Neural progenitor cell (in vitro differentiated cells): Measurements from ENCODE around the gene ITFG1. TPM values are rescaled to one million over a fixed set of nuclear protein-coding genes. Genes with fewer than 3 reads are reported as not detected.

Experiments used
- DNase-seq: peaks from one replicate; pipeline ENCODE4 v3.0.0-alpha.2; 2016; ENCODE audit warnings: low spot score
- H2AFZ ChIP-seq: fragments of 200-600 bp; sonication (generic); replicated peaks from 2 replicates; pipeline ENCODE4 v1.6.1; 2016; ENCODE audit warnings: antibody characterized with exemption
- H3F3A ChIP-seq: fragments of 200-600 bp; sonication (generic); 2 replicates; pipeline ENCODE4 v1.6.1; 2016; ENCODE audit warnings: antibody characterized with exemption, low read depth
- H3K27ac ChIP-seq: fragments of 200-600 bp; sonication (generic); 2 replicates; pipeline ENCODE4 v1.5.1; 2016; ENCODE audit warnings: mild to moderate bottlenecking
- H3K27me3 ChIP-seq: fragments of 200-600 bp; sonication (generic); 2 replicates; pipeline ENCODE4 v1.6.1; 2016; ENCODE audit warnings: mild to moderate bottlenecking, moderate library complexity
- H3K36me3 ChIP-seq: fragments of 200-600 bp; sonication (generic); 2 replicates; pipeline ENCODE4 v1.5.1; 2016
- H3K4me1 ChIP-seq: fragments of 200-600 bp; sonication (generic); 2 replicates; pipeline ENCODE4 v1.6.1; 2016; ENCODE audit warnings: mixed run types
- H3K4me2 ChIP-seq: fragments of 200-600 bp; sonication (generic); 2 replicates; pipeline ENCODE4 v1.6.1; 2016
- H3K4me3 ChIP-seq: fragments of 200-600 bp; sonication (generic); 2 replicates; pipeline ENCODE4 v1.5.1; 2016
- H3K79me2 ChIP-seq: fragments of 200-600 bp; sonication (generic); 2 replicates; pipeline ENCODE4 v1.6.1; 2016; ENCODE audit warnings: low read depth
- H3K9ac ChIP-seq: fragments of 200-600 bp; sonication (generic); 2 replicates; pipeline ENCODE4 v1.6.1; 2016
- H3K9me3 ChIP-seq: fragments of 200-600 bp; sonication (generic); 2 replicates; pipeline ENCODE4 v1.5.1; 2016; ENCODE audit warnings: low read depth
- H4K20me1 ChIP-seq: fragments of 200-600 bp; sonication (generic); 2 replicates; pipeline ENCODE4 v1.6.1; 2016; ENCODE audit warnings: low read depth
- H3K27ac Mint-ChIP-seq: 3 replicates; pipeline ENCODE4 v1.8.0; 2021; ENCODE audit warnings: mixed read lengths
- H3K27me3 Mint-ChIP-seq: 2 replicates; pipeline ENCODE4 v1.8.0; 2022; ENCODE audit warnings: low read depth, mild to moderate bottlenecking, inconsistent platforms, moderate library complexity, mixed read lengths; ENCODE audit not compliant: insufficient read depth
- H3K36me3 Mint-ChIP-seq: 3 replicates; pipeline ENCODE4 v1.8.0; 2021; ENCODE audit warnings: mixed read lengths
- H3K4me1 Mint-ChIP-seq: 3 replicates; pipeline ENCODE4 v1.8.0; 2021; ENCODE audit warnings: mixed read lengths
- H3K4me3 Mint-ChIP-seq: 3 replicates; pipeline ENCODE4 v1.8.0; 2021; ENCODE audit warnings: mild to moderate bottlenecking, moderate library complexity, mixed read lengths
- H3K9me3 Mint-ChIP-seq: 3 replicates; pipeline ENCODE4 v1.8.0; 2020; ENCODE audit warnings: mixed read lengths
- CTCF ChIP-seq: fragments of 200-600 bp; sonication (generic); IDR thresholded peaks from 2 replicates; pipeline ENCODE4 v1.5.1; 2017; ENCODE audit warnings: antibody characterized with exemption, mild to moderate bottlenecking
- EZH2 ChIP-seq: fragments of 200-600 bp; sonication (generic); IDR thresholded peaks from 2 replicates; pipeline ENCODE4 v1.6.1; 2017; ENCODE audit warnings: antibody characterized with exemption, mild to moderate bottlenecking, moderate library complexity
- EZH2phosphoT487 ChIP-seq: fragments of 200-600 bp; sonication (generic); IDR thresholded peaks from 2 replicates; pipeline ENCODE4 v1.6.1; 2017; ENCODE audit warnings: antibody characterized with exemption
- total RNA-seq: library from RNA; depleted of rRNA; stranded (reverse); fragments of >200 nt; gene quantifications from 2 replicates; pipeline ENCODE4 v1.2.3, GENCODE V29; 2015; ENCODE audit warnings: low replicate concordance

Gene ITFG1
- total RNA-seq, 1 donor from 2014 or later = 61.8 TPM

GRCh38 chr16:47371271-47372014, 89.4 kb downstream of the ITFG1 start:
- Mint-ChIP-seq H3K4me1 (no peaks in the 10 kb centered on the region), H3K27me3 (no peaks in the 10 kb centered on the region), H3K4me3 (no peak overlapping the region), H3K27ac (no peak overlapping the region), H3K9me3 (no peaks in the 10 kb centered on the region), H3K36me3 (peaks cover 3% of the 10 kb centered on the region)
- no peak for DNase-seq
- H3K27me3 ChIP-seq = no peaks in the 10 kb centered on the region
- H4K20me1 ChIP-seq = no peaks in the 10 kb centered on the region
- H3K4me2 ChIP-seq = no peak overlapping the region
- TF ChIP-seq EZH2 = no peak
- TF ChIP-seq CTCF = no peak
- no peak for TF ChIP-seq EZH2phosphoT487
- no peaks in the 10 kb centered on the region for H3K9me3 ChIP-seq
- H3F3A ChIP-seq = no peaks in the 10 kb centered on the region
- H3K79me2 ChIP-seq = no peaks in the 10 kb centered on the region
- H3K27ac ChIP-seq = no peak overlapping the region
- H3K36me3 ChIP-seq = no peaks in the 10 kb centered on the region
- no peak overlapping the region for H3K4me3 ChIP-seq
- H3K9ac ChIP-seq = no peak overlapping the region
- H3K4me1 ChIP-seq = peaks cover 10% of the 10 kb centered on the region
- no peak overlapping the region for H2AFZ ChIP-seq

DNA sequence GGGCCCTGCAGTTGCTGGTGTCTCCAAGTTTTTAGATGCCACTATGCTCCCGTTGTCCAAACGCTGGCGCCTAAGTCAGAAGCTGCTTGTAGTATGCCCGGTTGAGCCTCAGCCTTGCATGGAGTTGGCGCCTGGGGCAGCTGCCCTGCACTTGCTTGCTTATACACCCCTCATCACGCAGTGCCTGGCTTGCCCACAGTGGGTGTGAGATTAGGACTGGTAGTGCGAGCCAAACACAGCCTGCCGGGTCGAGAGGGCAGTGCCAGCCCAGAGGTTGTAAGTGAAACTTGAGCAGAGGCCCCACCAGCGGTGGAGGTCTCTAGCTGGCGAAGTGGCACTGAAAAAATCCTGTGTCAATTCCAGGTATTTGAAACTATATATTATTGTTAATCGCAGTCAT, 90.3 kb downstream of the ITFG1 start:
- H3K4me3 Mint-ChIP-seq = no peak overlapping the region

DNA sequence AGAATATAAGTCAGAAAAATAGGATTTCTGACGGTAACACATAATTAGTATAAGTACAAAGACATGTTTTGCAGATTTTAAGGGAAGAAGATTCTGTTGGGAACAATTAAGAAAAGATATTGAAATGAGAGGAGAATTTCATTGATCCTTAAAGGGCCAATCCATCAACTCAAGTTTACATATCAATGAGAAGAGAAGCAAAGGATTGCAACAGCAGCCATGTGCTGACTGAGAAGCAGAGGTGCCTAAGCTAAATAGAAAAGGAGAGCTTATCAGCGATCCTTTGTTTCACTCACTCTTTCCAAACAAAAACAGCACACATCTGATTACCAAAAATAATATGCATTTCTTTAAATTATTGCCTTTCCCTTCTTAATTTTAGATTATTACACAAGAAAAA, 94.6 kb downstream of the ITFG1 start:
- no peaks in the 10 kb centered on the region for H4K20me1 ChIP-seq
- no peak overlapping the region for H3K4me3 ChIP-seq
- H3K36me3 Mint-ChIP-seq = peaks cover 3% of the 10 kb centered on the region
- no peaks in the 10 kb centered on the region for H3K4me1 Mint-ChIP-seq
- H3K4me3 Mint-ChIP-seq = no peak overlapping the region
- no peaks in the 10 kb centered on the region for H3K27me3 Mint-ChIP-seq
- H3K27ac Mint-ChIP-seq = no peak overlapping the region
- peaks cover 13% of the 10 kb centered on the region for H3K4me1 ChIP-seq
- TF ChIP-seq EZH2phosphoT487 (no peak), CTCF (no peak), EZH2 (no peak)
- peak overlapping the region; percentile 54 for H3K4me2 ChIP-seq
- no peaks in the 10 kb centered on the region for H3F3A ChIP-seq
- H2AFZ ChIP-seq = no peak overlapping the region
- H3K9ac ChIP-seq = no peak overlapping the region
- no peak overlapping the region for H3K27ac ChIP-seq
- H3K27me3 ChIP-seq = no peaks in the 10 kb centered on the region
- no peaks in the 10 kb centered on the region for H3K36me3 ChIP-seq
- H3K9me3 Mint-ChIP-seq = no peaks in the 10 kb centered on the region
- H3K9me3 ChIP-seq = no peaks in the 10 kb centered on the region
- DNase-seq = peak; percentile 12
- H3K79me2 ChIP-seq = no peaks in the 10 kb centered on the region

More for the DNA sequence above, 90.3 kb downstream of the ITFG1 start:
- Mint-ChIP-seq H3K9me3 (no peaks in the 10 kb centered on the region), H3K27me3 (no peaks in the 10 kb centered on the region), H3K27ac (no peak overlapping the region), H3K4me1 (no peaks in the 10 kb centered on the region), H3K36me3 (peaks cover 3% of the 10 kb centered on the region)
- H4K20me1 ChIP-seq = no peaks in the 10 kb centered on the region
- no peaks in the 10 kb centered on the region for H3K36me3 ChIP-seq
- TF ChIP-seq EZH2phosphoT487 (no peak), EZH2 (no peak), CTCF (no peak)
- no peak for DNase-seq
- no peak overlapping the region for H3K27ac ChIP-seq
- H3K9me3 ChIP-seq = no peaks in the 10 kb centered on the region
- no peak overlapping the region for H3K4me2 ChIP-seq
- no peaks in the 10 kb centered on the region for H3K79me2 ChIP-seq
- H3K9ac ChIP-seq = no peak overlapping the region
- no peak overlapping the region for H3K4me3 ChIP-seq
- no peaks in the 10 kb centered on the region for H3K27me3 ChIP-seq
- no peaks in the 10 kb centered on the region for H3F3A ChIP-seq
- no peak overlapping the region for H2AFZ ChIP-seq
- peaks cover 15% of the 10 kb centered on the region for H3K4me1 ChIP-seq
